K562 (cell line): ENCODE measurements around the gene COA3. TPM values are rescaled to one million over a fixed set of nuclear protein-coding genes. Genes with fewer than 3 reads are reported as not detected.
A peak's percentile ranks its signal among the peaks of the same experiment; 100 is the strongest.

Experiments
- CEBPB ChIP-seq: fragments of 450-650 bp; IDR thresholded peaks from 2 replicates; pipeline ENCODE4 v1.6.1; 2016; ENCODE audit warnings: missing genetic modification characterization, missing compliant biosample characterization
- CREB1 ChIP-seq, 2 experiments: sonication (generic) in 1 of 2; formaldehyde crosslinking in 1 of 2; IDR thresholded peaks; 2 replicates each; pipeline versions ENCODE4 v1.6.1 to v1.8.0; 2012 to 2022; ENCODE audit warnings: inconsistent platforms in 1 of 2, mild to moderate bottlenecking in 1 of 2, missing genetic modification reagents in 1 of 2, moderate library complexity in 1 of 2
- GATA2 ChIP-seq: sonication (generic); formaldehyde crosslinking; IDR thresholded peaks from 2 replicates; pipeline ENCODE4 v1.4.0; 2020; ENCODE audit warnings: mild to moderate bottlenecking, missing genetic modification reagents
- HDGF ChIP-seq: fragments of 450-650 bp; IDR thresholded peaks from 2 replicates; pipeline ENCODE4 v1.6.1; 2016
- JUND ChIP-seq, 2 experiments: IDR thresholded peaks; 2 replicates in 1 of 2; 3 replicates in 1 of 2; pipeline ENCODE4 v1.6.1; 2011; ENCODE audit warnings: borderline replicate concordance in 2 of 2, low read depth in 2 of 2, low read length in 2 of 2, improper control_type of control experiment in 1 of 2, missing biosample characterization in 1 of 2, missing genetic modification characterization in 1 of 2, missing genetic modification reagents in 1 of 2
- KDM1A ChIP-seq, 2 experiments: fragments of 450-650 bp; IDR thresholded peaks; 2 replicates each; pipeline ENCODE4 v1.6.1; 2016; ENCODE audit warnings: mild to moderate bottlenecking in 2 of 2
- KDM2B ChIP-seq: fragments of 250-450 bp; sonication (Bioruptor Pico); IDR thresholded peaks from 2 replicates; pipeline ENCODE4 v1.8.0; 2021; ENCODE audit warnings: mild to moderate bottlenecking, moderate library complexity
- LARP7 ChIP-seq: fragments of 450-650 bp; IDR thresholded peaks from 2 replicates; pipeline ENCODE4 v1.6.1; 2016
- MED1 ChIP-seq: sonication (generic); formaldehyde crosslinking; IDR thresholded peaks from 2 replicates; pipeline ENCODE4 v1.8.1; 2023; ENCODE audit warnings: missing genetic modification reagents, borderline replicate concordance
- NCOA1 ChIP-seq: fragments of 450-650 bp; IDR thresholded peaks from 2 replicates; pipeline ENCODE4 v1.6.1; 2016; ENCODE audit warnings: low read depth
- PHF8 ChIP-seq: fragments of 200-600 bp; sonication (generic); IDR thresholded peaks from 2 replicates; pipeline ENCODE4 v1.6.1; 2012; ENCODE audit warnings: mixed run types, mild to moderate bottlenecking, inconsistent platforms, low read length, moderate library complexity, borderline replicate concordance
- SUPT5H ChIP-seq: fragments of 450-650 bp; IDR thresholded peaks from 2 replicates; pipeline ENCODE4 v1.6.1; 2016
- ZKSCAN8 ChIP-seq: fragments of 200-800 bp; sonication (Bioruptor generic); IDR thresholded peaks from 2 replicates; pipeline ENCODE4 v1.6.1; 2016; ENCODE audit warnings: missing genetic modification characterization, missing compliant biosample characterization
- ZNF217 ChIP-seq: sonication (generic); formaldehyde crosslinking; IDR thresholded peaks from 2 replicates; pipeline ENCODE4 v1.8.0; 2022; ENCODE audit warnings: mild to moderate bottlenecking, missing genetic modification reagents
- ZNF444 ChIP-seq: fragments of 250-450 bp; sonication (Bioruptor Pico); IDR thresholded peaks from 2 replicates; pipeline ENCODE4 v1.4.0; 2020; ENCODE audit warnings: mild to moderate bottlenecking, moderate library complexity
- ZNF668 ChIP-seq: fragments of 250-450 bp; sonication (Bioruptor Pico); IDR thresholded peaks from 2 replicates; pipeline ENCODE4 v1.8.0; 2022; ENCODE audit warnings: mild to moderate bottlenecking, inconsistent platforms
- polyA plus RNA-seq, 8 experiments: library from polyadenylated mRNA; depleted of rRNA in 4 of 8; stranded (reverse) in 5 of 8; unstranded in 3 of 8; fragments of >200 nt; fragmentation: Nextera tagmentation in 2 of 8; fragmentation: Illumina TruSeq in 1 of 8; extraction: Ambion mirVana in 2 of 8; extraction: Trizol in 1 of 8; gene quantifications; 2 replicates each; pipeline versions ENCODE4 v1.2.1 to v1.2.3, GENCODE V29; 2011 to 2014; ENCODE audit warnings: inconsistent platforms in 1 of 8, missing spikeins in 1 of 8
- total RNA-seq, 7 experiments: library from RNA; depleted of rRNA in 6 of 7; stranded (reverse); fragments of >200 nt in 6 of 7; fragmentation: Illumina TruSeq in 2 of 7; extraction: Trizol in 2 of 7; gene quantifications; 2 replicates each; pipeline versions ENCODE4 v1.2.1 to v1.2.3, GENCODE V29; 2011 to 2021; ENCODE audit warnings: low replicate concordance in 1 of 7
- TF ChIP-seq, protein P1 (sequence below): fragments of 450-650 bp; formaldehyde crosslinking; IDR thresholded peaks from 2 replicates; pipeline ENCODE4 v1.4.0; 2020; ENCODE audit warnings: mild to moderate bottlenecking
- TF ChIP-seq, protein P2 (sequence below): fragments of 450-650 bp; IDR thresholded peaks from 2 replicates; pipeline ENCODE4 v1.6.1; 2017; ENCODE audit warnings: antibody characterized with exemption, mild to moderate bottlenecking
- TF ChIP-seq, protein P3 (sequence below): sonication (generic); formaldehyde crosslinking; IDR thresholded peaks from 2 replicates; pipeline ENCODE4 v1.8.0; 2023; ENCODE audit warnings: mild to moderate bottlenecking, missing genetic modification reagents
- TF ChIP-seq, protein P4 (sequence below): sonication (generic); formaldehyde crosslinking; IDR thresholded peaks from 2 replicates; pipeline ENCODE4 v1.8.0; 2022; ENCODE audit warnings: missing genetic modification reagents, mild to moderate bottlenecking, moderate library complexity, borderline replicate concordance

Gene COA3
- total and polyA plus RNA-seq, 9 of the 15 experiments (the other 6 are each of a cell fraction or from before 2014, with no cell fraction given): 49.6 to 153 (median 61.4) TPM

DNA sequence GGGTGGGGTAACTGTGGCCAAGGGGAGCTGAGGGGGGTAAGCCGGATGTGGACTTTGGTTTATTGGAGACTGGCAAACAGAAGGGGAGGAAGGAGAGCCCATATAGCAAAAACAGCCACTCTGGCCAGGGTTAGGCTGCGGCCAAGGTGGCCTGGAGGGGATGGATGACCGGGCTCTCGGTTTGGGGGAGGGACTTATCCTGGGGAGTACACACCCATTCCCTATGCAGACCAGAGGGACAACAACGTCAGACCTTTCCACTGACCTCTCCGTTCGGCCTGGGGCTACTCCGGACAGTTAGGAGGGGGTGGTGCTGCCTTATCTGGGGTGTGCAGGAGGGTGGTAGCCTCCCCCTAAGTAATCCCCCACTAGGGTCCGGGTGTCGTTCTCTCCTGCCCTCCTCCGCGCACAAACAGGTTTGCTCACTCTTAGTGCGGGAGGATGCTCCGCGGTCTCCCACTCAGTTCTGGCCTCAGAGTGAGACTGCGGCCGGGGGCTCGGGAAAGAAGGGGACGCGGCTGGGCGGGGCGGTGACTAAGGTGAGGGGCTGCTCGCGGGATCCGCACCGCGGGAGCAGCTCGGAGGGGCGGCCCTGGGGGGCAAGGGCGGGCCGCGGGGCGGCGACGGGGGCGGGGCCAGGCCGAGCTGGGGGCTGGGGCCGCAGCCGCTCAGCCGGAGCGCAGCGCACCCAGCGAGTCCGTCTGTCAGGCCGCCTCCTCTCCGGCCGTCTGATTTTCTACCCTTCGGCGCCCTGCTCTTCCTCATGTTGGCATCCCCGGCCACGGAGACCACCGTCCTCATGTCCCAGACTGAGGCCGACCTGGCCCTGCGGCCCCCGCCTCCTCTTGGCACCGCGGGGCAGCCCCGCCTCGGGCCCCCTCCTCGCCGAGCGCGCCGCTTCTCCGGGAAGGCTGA, 18.3 kb downstream of the COA3 start, which contains the start of gene WNK4 (continued):
- TF ChIP-seq, protein P1, sequence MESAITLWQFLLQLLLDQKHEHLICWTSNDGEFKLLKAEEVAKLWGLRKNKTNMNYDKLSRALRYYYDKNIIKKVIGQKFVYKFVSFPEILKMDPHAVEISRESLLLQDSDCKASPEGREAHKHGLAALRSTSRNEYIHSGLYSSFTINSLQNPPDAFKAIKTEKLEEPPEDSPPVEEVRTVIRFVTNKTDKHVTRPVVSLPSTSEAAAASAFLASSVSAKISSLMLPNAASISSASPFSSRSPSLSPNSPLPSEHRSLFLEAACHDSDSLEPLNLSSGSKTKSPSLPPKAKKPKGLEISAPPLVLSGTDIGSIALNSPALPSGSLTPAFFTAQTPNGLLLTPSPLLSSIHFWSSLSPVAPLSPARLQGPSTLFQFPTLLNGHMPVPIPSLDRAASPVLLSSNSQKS (CRISPR knock-in tag): no peak
- TF ChIP-seq CREB1 (IDR thresholded peaks at IDR 0.05) (peak; percentile 80), CREB1 (CRISPR knock-in tag; IDR thresholded peaks at IDR 0.05) (peak; percentile 35; the same call in 1 of the 2 replicates), LARP7 (no peak), SUPT5H (peak; percentile 77), JUND (IDR thresholded peaks at IDR 0.05; ENCODE audit: borderline replicate concordance, low read depth, low read length) (peak; percentile 64), JUND (tag; IDR thresholded peaks at IDR 0.05; ENCODE audit: borderline replicate concordance, low read depth, low read length) (peak; percentile 61; the same call in 1 of the 3 replicates), ZNF668 (CRISPR knock-in tag) (no peak), HDGF (0 out of 2 replicates have a peak, but pooled peaks have one; percentile 60), NCOA1 (peak; percentile 87; the same call in 1 of the 2 replicates), ZNF444 (CRISPR knock-in tag) (no peak), PHF8 (peak; percentile 45; the same call in 1 of the 2 replicates), GATA2 (peak; percentile 86), KDM1A (IDR thresholded peaks at IDR 0.05) (peak; percentile 86 to 91), MED1 (CRISPR knock-in tag) (no peak), ZKSCAN8 (CRISPR knock-in tag) (no peak), KDM2B (CRISPR knock-in tag) (peak; percentile 95), CEBPB (tag) (no peak), ZNF217 (CRISPR knock-in tag) (no peak)
- TF ChIP-seq, protein P2, sequence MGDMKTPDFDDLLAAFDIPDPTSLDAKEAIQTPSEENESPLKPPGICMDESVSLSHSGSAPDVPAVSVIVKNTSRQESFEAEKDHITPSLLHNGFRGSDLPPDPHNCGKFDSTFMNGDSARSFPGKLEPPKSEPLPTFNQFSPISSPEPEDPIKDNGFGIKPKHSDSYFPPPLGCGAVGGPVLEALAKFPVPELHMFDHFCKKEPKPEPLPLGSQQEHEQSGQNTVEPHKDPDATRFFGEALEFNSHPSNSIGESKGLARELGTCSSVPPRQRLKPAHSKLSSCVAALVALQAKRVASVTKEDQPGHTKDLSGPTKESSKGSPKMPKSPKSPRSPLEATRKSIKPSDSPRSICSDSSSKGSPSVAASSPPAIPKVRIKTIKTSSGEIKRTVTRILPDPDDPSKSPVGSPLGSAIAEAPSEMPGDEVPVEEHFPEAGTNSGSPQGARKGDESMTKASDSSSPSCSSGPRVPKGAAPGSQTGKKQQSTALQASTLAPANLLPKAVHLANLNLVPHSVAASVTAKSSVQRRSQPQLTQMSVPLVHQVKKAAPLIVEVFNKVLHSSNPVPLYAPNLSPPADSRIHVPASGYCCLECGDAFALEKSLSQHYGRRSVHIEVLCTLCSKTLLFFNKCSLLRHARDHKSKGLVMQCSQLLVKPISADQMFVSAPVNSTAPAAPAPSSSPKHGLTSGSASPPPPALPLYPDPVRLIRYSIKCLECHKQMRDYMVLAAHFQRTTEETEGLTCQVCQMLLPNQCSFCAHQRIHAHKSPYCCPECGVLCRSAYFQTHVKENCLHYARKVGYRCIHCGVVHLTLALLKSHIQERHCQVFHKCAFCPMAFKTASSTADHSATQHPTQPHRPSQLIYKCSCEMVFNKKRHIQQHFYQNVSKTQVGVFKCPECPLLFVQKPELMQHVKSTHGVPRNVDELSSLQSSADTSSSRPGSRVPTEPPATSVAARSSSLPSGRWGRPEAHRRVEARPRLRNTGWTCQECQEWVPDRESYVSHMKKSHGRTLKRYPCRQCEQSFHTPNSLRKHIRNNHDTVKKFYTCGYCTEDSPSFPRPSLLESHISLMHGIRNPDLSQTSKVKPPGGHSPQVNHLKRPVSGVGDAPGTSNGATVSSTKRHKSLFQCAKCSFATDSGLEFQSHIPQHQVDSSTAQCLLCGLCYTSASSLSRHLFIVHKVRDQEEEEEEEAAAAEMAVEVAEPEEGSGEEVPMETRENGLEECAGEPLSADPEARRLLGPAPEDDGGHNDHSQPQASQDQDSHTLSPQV: 0 out of 2 replicates have a peak, but pooled peaks have one; percentile 28
- TF ChIP-seq, protein P3, sequence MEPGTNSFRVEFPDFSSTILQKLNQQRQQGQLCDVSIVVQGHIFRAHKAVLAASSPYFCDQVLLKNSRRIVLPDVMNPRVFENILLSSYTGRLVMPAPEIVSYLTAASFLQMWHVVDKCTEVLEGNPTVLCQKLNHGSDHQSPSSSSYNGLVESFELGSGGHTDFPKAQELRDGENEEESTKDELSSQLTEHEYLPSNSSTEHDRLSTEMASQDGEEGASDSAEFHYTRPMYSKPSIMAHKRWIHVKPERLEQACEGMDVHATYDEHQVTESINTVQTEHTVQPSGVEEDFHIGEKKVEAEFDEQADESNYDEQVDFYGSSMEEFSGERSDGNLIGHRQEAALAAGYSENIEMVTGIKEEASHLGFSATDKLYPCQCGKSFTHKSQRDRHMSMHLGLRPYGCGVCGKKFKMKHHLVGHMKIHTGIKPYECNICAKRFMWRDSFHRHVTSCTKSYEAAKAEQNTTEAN (CRISPR knock-in tag): no peak
- TF ChIP-seq, protein P4, sequence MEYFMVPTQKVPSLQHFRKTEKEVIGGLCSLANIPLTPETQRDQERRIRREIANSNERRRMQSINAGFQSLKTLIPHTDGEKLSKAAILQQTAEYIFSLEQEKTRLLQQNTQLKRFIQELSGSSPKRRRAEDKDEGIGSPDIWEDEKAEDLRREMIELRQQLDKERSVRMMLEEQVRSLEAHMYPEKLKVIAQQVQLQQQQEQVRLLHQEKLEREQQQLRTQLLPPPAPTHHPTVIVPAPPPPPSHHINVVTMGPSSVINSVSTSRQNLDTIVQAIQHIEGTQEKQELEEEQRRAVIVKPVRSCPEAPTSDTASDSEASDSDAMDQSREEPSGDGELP (CRISPR knock-in tag): peak; percentile 67; the same call in 1 of the 2 replicates
